ENCODE measurements around the gene GSAP.

Gene GSAP

GRCh38 chr7:77295549-77295948 lies 120.6 kb downstream of the GSAP start:
- TF ChIP-seq CTCF (IDR thresholded peaks at IDR 0.05; ENCODE audit: low read length, missing control alignments): no peak
- no peak for DNase-seq (ENCODE audit: low read depth)
- H3K4me3 ChIP-seq (replicated peaks; ENCODE audit: low read depth, low read length): no peak overlapping the region

- no peak overlapping the region for H3K4me3 ChIP-seq (replicated peaks; ENCODE audit: low read depth, low read length)
- no peak for TF ChIP-seq CTCF (IDR thresholded peaks at IDR 0.05; ENCODE audit: low read length, missing control alignments)
Observed at GRCh38 chr7:77293046-77293445, 123.1 kb downstream of the GSAP start.

GRCh38 chr7:77290425-77290824 lies 125.7 kb downstream of the GSAP start:
- TF ChIP-seq CTCF (IDR thresholded peaks at IDR 0.05; ENCODE audit: low read length, missing control alignments): no peak
- no peak for DNase-seq (ENCODE audit: low read depth)

More at GRCh38 chr7:77293046-77293445, 123.1 kb downstream of the GSAP start:
- DNase-seq (ENCODE audit: low read depth): no peak

GRCh38 chr7:77289387-77289786 lies 126.8 kb downstream of the GSAP start:
- TF ChIP-seq CTCF (IDR thresholded peaks at IDR 0.05; ENCODE audit: low read length, missing control alignments): no peak
- H3K4me3 ChIP-seq (replicated peaks; ENCODE audit: low read depth, low read length): no peak overlapping the region
- no peak for DNase-seq (ENCODE audit: low read depth)

More at GRCh38 chr7:77290425-77290824, 125.7 kb downstream of the GSAP start:
- no peak overlapping the region for H3K4me3 ChIP-seq (replicated peaks; ENCODE audit: low read depth, low read length)

GRCh38 chr7:77288676-77289320 lies 127.4 kb downstream of the GSAP start:
- no peak for TF ChIP-seq CTCF (IDR thresholded peaks at IDR 0.05; ENCODE audit: low read length, missing control alignments)
- DNase-seq (ENCODE audit: low read depth): no peak
- H3K4me3 ChIP-seq (replicated peaks; ENCODE audit: low read depth, low read length): no peak overlapping the region

- no peak overlapping the region for H3K4me3 ChIP-seq (replicated peaks; ENCODE audit: low read depth, low read length)
- no peak for TF ChIP-seq CTCF (IDR thresholded peaks at IDR 0.05; ENCODE audit: low read length, missing control alignments)
- DNase-seq (ENCODE audit: low read depth): no peak
Observed at GRCh38 chr7:77284616-77285015, 131.5 kb downstream of the GSAP start.

GRCh38 chr7:77284005-77284404 lies 132.1 kb downstream of the GSAP start:
- TF ChIP-seq CTCF (IDR thresholded peaks at IDR 0.05; ENCODE audit: low read length, missing control alignments): no peak
- no peak for DNase-seq (ENCODE audit: low read depth)
- H3K4me3 ChIP-seq (replicated peaks; ENCODE audit: low read depth, low read length): no peak overlapping the region
